ENCODE data around the gene PINLYP.

The PINLYP gene

DNA sequence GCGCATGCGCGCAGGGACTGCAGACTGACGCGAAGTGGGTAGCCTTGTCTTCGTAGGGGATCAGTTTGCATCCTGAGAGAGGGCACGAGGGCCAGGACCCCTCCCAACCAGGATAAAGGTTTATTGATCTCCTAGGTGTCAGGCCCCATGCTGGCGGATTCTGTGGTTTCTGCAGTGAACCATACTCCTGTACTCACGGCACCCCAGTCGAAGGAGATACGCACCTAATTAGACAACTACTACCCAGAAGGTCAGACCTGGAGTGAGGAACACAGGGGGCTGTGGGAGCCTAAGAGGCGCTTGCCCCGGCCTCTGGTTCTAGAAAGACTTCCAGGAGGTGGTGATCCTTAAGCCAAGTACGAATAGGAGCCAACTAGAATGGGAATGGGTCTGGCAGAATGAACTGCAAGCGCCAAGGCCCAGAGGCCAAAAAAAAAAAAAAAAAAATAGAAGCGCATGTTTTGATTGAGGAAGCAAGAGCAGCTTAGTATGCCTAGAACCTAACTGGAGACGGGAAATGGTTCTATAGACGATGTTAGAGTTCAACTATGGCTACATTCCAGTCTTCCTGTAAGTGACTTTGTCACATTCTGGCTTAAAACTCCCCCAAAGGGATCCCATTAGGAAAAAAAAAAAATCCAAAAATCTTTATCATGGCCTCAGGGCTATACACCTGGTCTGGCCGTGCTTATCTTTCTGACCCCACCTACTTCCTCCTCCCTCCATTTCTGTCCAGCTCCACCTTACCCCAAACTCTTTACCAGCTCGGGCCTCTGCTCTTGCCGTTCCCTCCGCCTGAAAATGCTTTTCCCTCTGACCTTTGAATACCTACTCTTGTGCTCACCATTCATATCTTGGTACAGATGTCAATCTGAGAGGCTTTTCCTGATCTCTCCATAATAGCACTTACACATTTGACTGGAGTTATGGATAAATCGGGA lies 44.7 kb downstream of the PINLYP start:
- H3K27me3 ChIP-seq (ENCODE audit: control insufficient read depth, insufficient read depth, low read length) = no peaks in the 10 kb centered on the region
- WGBS (ENCODE audit: insufficient coverage, insufficient read length) = no CpG with 5 or more reads among the region's 23 CpGs

GRCh38 chr19:43622070-43622469 lies 46.5 kb downstream of the PINLYP start:
- DNase-seq (ENCODE audit: low read depth, low spot score) = no peak
- peaks cover 5% of the 10 kb centered on the region; the same call in 1 of the 2 replicates for H3K4me1 ChIP-seq (ENCODE audit: control insufficient read depth, insufficient read depth, low read length)
- no CpG with 5 or more reads among the region's 4 CpGs for WGBS (ENCODE audit: insufficient coverage, insufficient read length)
- no peak overlapping the region for H3K4me3 ChIP-seq (ENCODE audit: low read length)
- no peaks in the 10 kb centered on the region for H3K36me3 ChIP-seq (ENCODE audit: control insufficient read depth, insufficient read depth, low read length)
- no peaks in the 10 kb centered on the region for H3K27me3 ChIP-seq (ENCODE audit: control insufficient read depth, insufficient read depth, low read length)
- H3K9me3 ChIP-seq (ENCODE audit: control insufficient read depth, insufficient read depth, low read length) = no peaks in the 10 kb centered on the region
- H3K27ac ChIP-seq (ENCODE audit: low read length) = no peak overlapping the region

More for the DNA sequence above, 44.7 kb downstream of the PINLYP start:
- Histone ChIP-seq H3K36me3 (ENCODE audit: control insufficient read depth, insufficient read depth, low read length) (no peaks in the 10 kb centered on the region), H3K9me3 (ENCODE audit: control insufficient read depth, insufficient read depth, low read length) (no peaks in the 10 kb centered on the region), H3K4me1 (ENCODE audit: control insufficient read depth, insufficient read depth, low read length) (peaks cover 5% of the 10 kb centered on the region; the same call in 1 of the 2 replicates), H3K4me3 (ENCODE audit: low read length) (peak overlapping the region; percentile 60; the same call in 1 of the 2 replicates), H3K27ac (ENCODE audit: low read length) (no peak overlapping the region)
- no peak for DNase-seq (ENCODE audit: low read depth, low spot score)

DNA sequence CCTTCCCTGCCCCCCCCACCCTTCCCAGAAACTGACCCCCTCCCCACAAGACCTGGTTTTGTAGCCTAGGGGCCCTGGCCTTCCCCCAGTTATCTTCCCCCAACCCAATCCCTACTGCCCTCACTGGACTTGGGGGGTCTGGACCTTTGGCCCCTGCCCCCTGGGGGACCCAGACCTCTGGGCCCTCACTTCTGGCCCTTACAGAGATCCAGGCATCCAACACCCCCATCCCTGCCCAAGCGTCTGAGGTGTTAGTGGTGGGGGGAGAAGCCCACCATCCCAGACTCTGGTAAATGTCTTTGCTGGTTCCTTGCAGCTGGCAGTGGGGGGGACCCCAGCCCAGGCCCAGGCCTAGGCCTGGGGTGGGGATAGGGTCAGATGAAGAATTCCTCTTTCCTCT lies 47.4 kb downstream of the PINLYP start:
- H3K27ac ChIP-seq (ENCODE audit: low read length) = no peak overlapping the region
- no peaks in the 10 kb centered on the region for H3K36me3 ChIP-seq (ENCODE audit: control insufficient read depth, insufficient read depth, low read length)
- WGBS (ENCODE audit: insufficient coverage, insufficient read length) = no CpG with 5 or more reads among the region's 1 CpG
- H3K4me1 ChIP-seq (ENCODE audit: control insufficient read depth, insufficient read depth, low read length) = peaks cover 5% of the 10 kb centered on the region; the same call in 1 of the 2 replicates
- H3K4me3 ChIP-seq (ENCODE audit: low read length) = no peak overlapping the region
- H3K27me3 ChIP-seq (ENCODE audit: control insufficient read depth, insufficient read depth, low read length) = no peaks in the 10 kb centered on the region
- DNase-seq (ENCODE audit: low read depth, low spot score) = no peak
- no peaks in the 10 kb centered on the region for H3K9me3 ChIP-seq (ENCODE audit: control insufficient read depth, insufficient read depth, low read length)

GRCh38 chr19:43623889-43624670 lies 48.5 kb downstream of the PINLYP start:
- DNase-seq (ENCODE audit: low read depth, low spot score) = no peak

DNA sequence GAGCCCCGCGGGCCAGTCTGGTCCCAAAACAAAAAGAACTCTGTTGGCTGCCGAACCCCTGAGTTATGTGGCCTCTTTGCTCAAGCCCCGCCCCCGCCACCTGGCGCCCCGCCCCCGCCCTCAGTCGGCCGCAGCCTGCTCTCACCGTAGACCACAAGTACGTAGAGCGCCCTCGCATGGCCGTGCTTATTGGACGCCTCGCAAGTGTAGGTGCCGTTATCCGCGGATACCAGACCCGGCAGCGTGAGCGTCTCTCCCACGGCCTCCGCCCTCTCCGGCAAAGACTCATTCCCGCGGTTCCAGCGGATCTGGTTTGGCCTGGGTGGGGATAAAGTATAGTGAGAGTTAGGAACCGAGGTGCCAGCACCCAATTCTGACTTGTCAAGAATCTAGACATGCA lies 49.3 kb downstream of the PINLYP start:
- Histone ChIP-seq H3K36me3 (ENCODE audit: control insufficient read depth, insufficient read depth, low read length) (no peaks in the 10 kb centered on the region), H3K9me3 (ENCODE audit: control insufficient read depth, insufficient read depth, low read length) (no peaks in the 10 kb centered on the region), H3K4me1 (ENCODE audit: control insufficient read depth, insufficient read depth, low read length) (peaks cover 4% of the 10 kb centered on the region; the same call in 1 of the 2 replicates), H3K27me3 (ENCODE audit: control insufficient read depth, insufficient read depth, low read length) (no peaks in the 10 kb centered on the region), H3K27ac (ENCODE audit: low read length) (no peak overlapping the region), H3K4me3 (ENCODE audit: low read length) (no peak overlapping the region)
- no peak for DNase-seq (ENCODE audit: low read depth, low spot score)
- no CpG with 5 or more reads among the region's 30 CpGs for WGBS (ENCODE audit: insufficient coverage, insufficient read length)

More at GRCh38 chr19:43623889-43624670, 48.5 kb downstream of the PINLYP start:
- Histone ChIP-seq H3K4me3 (ENCODE audit: low read length) (no peak overlapping the region), H3K9me3 (ENCODE audit: control insufficient read depth, insufficient read depth, low read length) (no peaks in the 10 kb centered on the region), H3K4me1 (ENCODE audit: control insufficient read depth, insufficient read depth, low read length) (peaks cover 4% of the 10 kb centered on the region; the same call in 1 of the 2 replicates), H3K27ac (ENCODE audit: low read length) (no peak overlapping the region), H3K36me3 (ENCODE audit: control insufficient read depth, insufficient read depth, low read length) (no peaks in the 10 kb centered on the region), H3K27me3 (ENCODE audit: control insufficient read depth, insufficient read depth, low read length) (no peaks in the 10 kb centered on the region)
- WGBS (ENCODE audit: insufficient coverage, insufficient read length) = no CpG with 5 or more reads among the region's 35 CpGs

DNA sequence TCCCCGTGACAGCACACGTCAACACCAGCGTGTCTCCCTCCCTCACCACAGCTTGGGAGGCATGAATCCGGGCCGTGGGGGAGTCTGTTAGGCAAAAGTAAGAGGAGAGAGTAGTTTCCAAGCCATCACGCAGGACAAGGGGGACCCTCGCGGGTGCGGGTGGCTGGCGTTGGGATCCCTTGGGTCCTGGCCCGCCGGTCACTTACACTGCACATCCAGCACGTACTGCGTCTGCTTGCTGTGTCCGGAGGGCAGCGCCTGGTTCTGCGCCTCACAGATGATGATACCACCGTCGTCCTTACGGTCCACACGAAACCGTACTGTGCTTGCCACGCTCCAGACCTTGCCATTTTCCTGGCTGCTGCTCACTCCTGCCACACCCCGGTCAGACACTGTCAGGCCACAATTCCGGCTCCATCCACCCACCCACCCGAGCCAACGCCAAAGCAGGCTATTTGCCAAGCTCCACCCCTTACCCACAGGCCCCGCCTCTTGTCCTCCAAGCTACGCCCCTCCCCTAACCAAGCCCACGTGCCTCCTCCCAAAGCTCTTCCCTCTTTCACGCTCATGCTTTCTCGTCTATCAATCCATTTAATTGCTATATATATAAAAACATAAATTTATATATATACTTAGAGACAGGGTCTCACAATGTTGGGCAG lies 50.4 kb downstream of the PINLYP start:
- Histone ChIP-seq H3K9me3 (ENCODE audit: control insufficient read depth, insufficient read depth, low read length) (no peaks in the 10 kb centered on the region), H3K27me3 (ENCODE audit: control insufficient read depth, insufficient read depth, low read length) (no peaks in the 10 kb centered on the region), H3K4me1 (ENCODE audit: control insufficient read depth, insufficient read depth, low read length) (peaks cover 2% of the 10 kb centered on the region; the same call in 1 of the 2 replicates), H3K27ac (ENCODE audit: low read length) (no peak overlapping the region), H3K36me3 (ENCODE audit: control insufficient read depth, insufficient read depth, low read length) (no peaks in the 10 kb centered on the region), H3K4me3 (ENCODE audit: low read length) (no peak overlapping the region)
- no CpG with 5 or more reads among the region's 32 CpGs for WGBS (ENCODE audit: insufficient coverage, insufficient read length)
- DNase-seq (ENCODE audit: low read depth, low spot score) = no peak

- no peak for DNase-seq (ENCODE audit: low read depth, low spot score)
- WGBS (ENCODE audit: insufficient coverage, insufficient read length) = no CpG with 5 or more reads among the region's 17 CpGs
- H3K36me3 ChIP-seq (ENCODE audit: control insufficient read depth, insufficient read depth, low read length) = no peaks in the 10 kb centered on the region
- peaks cover 2% of the 10 kb centered on the region; the same call in 1 of the 2 replicates for H3K4me1 ChIP-seq (ENCODE audit: control insufficient read depth, insufficient read depth, low read length)
- H3K9me3 ChIP-seq (ENCODE audit: control insufficient read depth, insufficient read depth, low read length) = no peaks in the 10 kb centered on the region
- no peak overlapping the region for H3K4me3 ChIP-seq (ENCODE audit: low read length)
- H3K27me3 ChIP-seq (ENCODE audit: control insufficient read depth, insufficient read depth, low read length) = no peaks in the 10 kb centered on the region
- no peak overlapping the region for H3K27ac ChIP-seq (ENCODE audit: low read length)
Measured at GRCh38 chr19:43626838-43627237, 51.2 kb downstream of the PINLYP start.

- H3K36me3 ChIP-seq (ENCODE audit: control insufficient read depth, insufficient read depth, low read length) = no peaks in the 10 kb centered on the region
- no peak overlapping the region for H3K27ac ChIP-seq (ENCODE audit: low read length)
- peaks cover 2% of the 10 kb centered on the region; the same call in 1 of the 2 replicates for H3K4me1 ChIP-seq (ENCODE audit: control insufficient read depth, insufficient read depth, low read length)
- H3K27me3 ChIP-seq (ENCODE audit: control insufficient read depth, insufficient read depth, low read length) = no peaks in the 10 kb centered on the region
- H3K4me3 ChIP-seq (ENCODE audit: low read length) = no peak overlapping the region
- no peaks in the 10 kb centered on the region for H3K9me3 ChIP-seq (ENCODE audit: control insufficient read depth, insufficient read depth, low read length)
- no peak for DNase-seq (ENCODE audit: low read depth, low spot score)
- no CpG with 5 or more reads among the region's 3 CpGs for WGBS (ENCODE audit: insufficient coverage, insufficient read length)
Measured at GRCh38 chr19:43628646-43629326, 53.2 kb downstream of the PINLYP start.

DNA sequence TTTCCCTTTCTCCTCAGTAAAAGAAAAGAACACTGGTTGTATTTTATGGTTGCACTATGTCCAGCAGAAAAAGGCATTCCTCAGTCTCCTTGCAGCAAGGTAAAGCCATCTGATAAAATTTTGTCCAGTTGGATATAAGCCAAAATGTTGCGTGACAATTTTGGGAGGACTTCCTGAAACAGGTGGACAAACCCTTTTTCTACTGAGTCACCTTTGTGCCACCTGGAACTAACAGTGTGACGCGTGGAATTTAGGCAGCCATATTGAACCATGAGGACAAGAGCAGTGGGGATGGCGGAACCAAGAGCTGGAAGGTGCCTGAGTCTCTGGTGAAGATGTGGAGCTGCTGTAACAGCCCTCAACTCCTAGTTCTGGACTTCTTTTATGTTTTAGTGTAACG lies 55.9 kb downstream of the PINLYP start:
- no peaks in the 10 kb centered on the region for H3K36me3 ChIP-seq (ENCODE audit: control insufficient read depth, insufficient read depth, low read length)
- H3K27me3 ChIP-seq (ENCODE audit: control insufficient read depth, insufficient read depth, low read length) = no peaks in the 10 kb centered on the region
- no peaks in the 10 kb centered on the region for H3K9me3 ChIP-seq (ENCODE audit: control insufficient read depth, insufficient read depth, low read length)
- no peak for DNase-seq (ENCODE audit: low read depth, low spot score)
- peaks cover 3% of the 10 kb centered on the region for H3K4me1 ChIP-seq (ENCODE audit: control insufficient read depth, insufficient read depth, low read length)
- no CpG with 5 or more reads among the region's 5 CpGs for WGBS (ENCODE audit: insufficient coverage, insufficient read length)
- no peak overlapping the region for H3K27ac ChIP-seq (ENCODE audit: low read length)
- no peak overlapping the region for H3K4me3 ChIP-seq (ENCODE audit: low read length)

Measured in iPS DF 6.9 (cell line).